SK-N-SH treated with all-trans-retinoic acid at 6 μM for 48 hours (cell line): ENCODE results near the gene TSC2.
A peak's percentile ranks its signal among the peaks of the same experiment; 100 is the strongest.
"Not testable (repeated sequence)": the region's sequence is repeated elsewhere in the genome, so short reads cannot be mapped to it uniquely, and the experiment has no call there.

Experiments used
- ATAC-seq: fragments of 200-7000 bp; cut with Tn5 transposase; 3 replicates; pipeline ENCODE4 v1.9.1; 2020; ENCODE audit warnings: mild to moderate bottlenecking, moderate library complexity
- BACH2 ChIP-seq: fragments of 250-450 bp; sonication (Bioruptor Pico); IDR thresholded peaks from 2 replicates; pipeline ENCODE4 v1.9.0; 2021; ENCODE audit warnings: mild to moderate bottlenecking, borderline replicate concordance
- CSDC2 ChIP-seq: fragments of 250-450 bp; sonication (Bioruptor Pico); IDR thresholded peaks from 2 replicates; pipeline ENCODE4 v1.5.0; 2020; ENCODE audit warnings: mild to moderate bottlenecking, moderate library complexity
- ESRRG ChIP-seq: fragments of 250-450 bp; sonication (Bioruptor Pico); IDR thresholded peaks from 2 replicates; pipeline ENCODE4 v1.6.1; 2021; ENCODE audit warnings: mild to moderate bottlenecking
- GLIS3 ChIP-seq: fragments of 250-450 bp; sonication (Bioruptor Pico); IDR thresholded peaks from 2 replicates; pipeline ENCODE4 v1.5.0; 2020; ENCODE audit warnings: mild to moderate bottlenecking, moderate library complexity
- ISL1 ChIP-seq: fragments of 250-450 bp; sonication (Bioruptor Pico); IDR thresholded peaks from 2 replicates; pipeline ENCODE4 v2.1.2; 2022; ENCODE audit warnings: mild to moderate bottlenecking, moderate library complexity
- OSR1 ChIP-seq: fragments of 250-450 bp; sonication (Bioruptor Pico); IDR thresholded peaks from 2 replicates; pipeline ENCODE4 v1.8.0; 2022; ENCODE audit warnings: moderate library complexity, mild to moderate bottlenecking, inconsistent platforms
- PATZ1 ChIP-seq: fragments of 250-450 bp; sonication (Bioruptor Pico); IDR thresholded peaks from 2 replicates; pipeline ENCODE4 v1.8.0; 2020; ENCODE audit warnings: mild to moderate bottlenecking, moderate library complexity, borderline replicate concordance
- POU6F1 ChIP-seq: fragments of 250-450 bp; sonication (Bioruptor Pico); IDR thresholded peaks from 2 replicates; pipeline ENCODE4 v1.8.0; 2021; ENCODE audit warnings: low read depth, mild to moderate bottlenecking, moderate library complexity, borderline replicate concordance
- PPARA ChIP-seq: fragments of 250-450 bp; sonication (Bioruptor Pico); IDR thresholded peaks from 2 replicates; pipeline ENCODE4 v1.5.0; 2020; ENCODE audit warnings: mild to moderate bottlenecking, borderline replicate concordance
- RARB ChIP-seq: fragments of 250-450 bp; sonication (Bioruptor Pico); IDR thresholded peaks from 2 replicates; pipeline ENCODE4 v1.8.0; 2021; ENCODE audit warnings: mild to moderate bottlenecking, moderate library complexity
- SNAI2 ChIP-seq: fragments of 250-450 bp; sonication (Bioruptor Pico); IDR thresholded peaks from 2 replicates; pipeline ENCODE4 v1.5.0; 2020; ENCODE audit warnings: mild to moderate bottlenecking, moderate library complexity
- TCF4 ChIP-seq: fragments of 250-450 bp; sonication (Bioruptor Pico); IDR thresholded peaks from 2 replicates; pipeline ENCODE4 v1.8.0; 2021; ENCODE audit warnings: mild to moderate bottlenecking, moderate library complexity, borderline replicate concordance
- TOX ChIP-seq: fragments of 250-450 bp; sonication (Bioruptor Pico); IDR thresholded peaks from 2 replicates; pipeline ENCODE4 v1.8.0; 2021; ENCODE audit warnings: mild to moderate bottlenecking, moderate library complexity, borderline replicate concordance
- TSHZ2 ChIP-seq: fragments of 250-450 bp; sonication (Bioruptor Pico); IDR thresholded peaks from 2 replicates; pipeline ENCODE4 v1.5.0; 2020; ENCODE audit warnings: mild to moderate bottlenecking, moderate library complexity
- ZC3H10 ChIP-seq: fragments of 250-450 bp; sonication (Bioruptor Pico); IDR thresholded peaks from 2 replicates; pipeline ENCODE4 v1.5.1; 2021; ENCODE audit warnings: mild to moderate bottlenecking, moderate library complexity
- ZFP3 ChIP-seq: fragments of 250-450 bp; sonication (Bioruptor Pico); IDR thresholded peaks from 2 replicates; pipeline ENCODE4 v1.5.0; 2020; ENCODE audit warnings: mild to moderate bottlenecking, moderate library complexity
- ZFP30 ChIP-seq: fragments of 450-650 bp; formaldehyde crosslinking; IDR thresholded peaks from 2 replicates; pipeline ENCODE4 v1.5.0; 2022; ENCODE audit warnings: mild to moderate bottlenecking, moderate library complexity
- ZNF565 ChIP-seq: fragments of 450-650 bp; formaldehyde crosslinking; conservative IDR thresholded peaks from 2 replicates; pipeline ENCODE4 v1.5.0; 2020; ENCODE audit warnings: low read depth, mild to moderate bottlenecking, moderate library complexity
- ZNF8 ChIP-seq: fragments of 450-650 bp; formaldehyde crosslinking; IDR thresholded peaks from 2 replicates; pipeline ENCODE4 v1.5.0; 2020; ENCODE audit warnings: mild to moderate bottlenecking, moderate library complexity

Gene TSC2

GRCh38 chr16:2009164-2009711 lies 38.5 kb upstream of the TSC2 start:
- TF ChIP-seq CSDC2 (no peak), RARB (CRISPR knock-in tag) (no peak), PATZ1 (CRISPR knock-in tag) (no peak), ZNF8 (CRISPR knock-in tag) (no peak)
- ATAC-seq = peak; percentile 2; the same call in 2 of the 3 replicates

DNA sequence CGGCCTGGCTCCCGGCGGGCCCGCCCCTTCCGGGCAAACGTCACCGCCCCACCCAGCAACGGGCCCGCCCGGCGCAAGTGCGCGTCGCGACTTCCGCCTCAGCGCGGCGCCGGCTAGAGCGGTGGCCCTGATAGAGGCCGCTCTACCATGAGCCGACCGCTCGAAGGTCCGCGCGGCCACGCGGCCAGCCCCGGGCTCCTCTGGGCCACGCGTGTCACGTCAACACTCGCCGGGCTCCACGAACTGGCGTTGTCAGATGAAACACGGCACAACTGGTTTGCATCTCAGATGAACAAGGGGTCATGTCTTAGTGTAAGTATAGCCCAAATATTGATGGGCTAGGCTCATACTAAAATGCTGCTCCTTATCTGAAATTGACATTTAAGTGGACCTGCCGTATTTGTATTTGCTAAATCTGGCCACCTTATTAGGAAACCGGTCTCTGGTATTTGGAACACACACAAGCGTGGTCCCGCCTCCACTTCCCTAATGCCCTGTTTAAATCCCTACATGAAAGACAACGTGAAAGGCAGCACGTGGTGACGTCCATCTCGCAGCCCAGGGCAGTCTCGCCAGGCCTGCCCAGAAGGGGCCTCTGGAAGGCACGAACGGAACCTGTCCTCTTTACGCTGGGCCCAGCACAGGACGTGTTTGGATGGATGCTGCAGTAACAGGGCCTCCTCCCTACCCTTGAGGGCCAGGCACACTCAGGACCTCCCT lies 37.8 kb upstream of the TSC2 start, which contains the start of gene ZNF598:
TSS of gene ZNF598 (minus strand) at position 31 of the 720 bp plus-strand sequence.
- ATAC-seq = peak; percentile 93
- TF ChIP-seq SNAI2 = peak; percentile 57; the same call in 1 of the 2 replicates
- no peak for TF ChIP-seq ZNF8 (CRISPR knock-in tag)
- TF ChIP-seq ZFP3 = peak; percentile 33; the same call in 1 of the 2 replicates
- TF ChIP-seq TCF4 (CRISPR knock-in tag) = no peak
- peak; percentile 75; the same call in 1 of the 2 replicates for TF ChIP-seq CSDC2
- no peak for TF ChIP-seq POU6F1
- TF ChIP-seq BACH2 (CRISPR knock-in tag) = no peak
- no peak for TF ChIP-seq ZFP30
- TF ChIP-seq TSHZ2 (CRISPR knock-in tag) = peak; percentile 71
- TF ChIP-seq, all 23 proteins: peak for 4

GRCh38 chr16:2011726-2012125 lies 36.1 kb upstream of the TSC2 start:
- ATAC-seq = not testable (repeated sequence)

DNA sequence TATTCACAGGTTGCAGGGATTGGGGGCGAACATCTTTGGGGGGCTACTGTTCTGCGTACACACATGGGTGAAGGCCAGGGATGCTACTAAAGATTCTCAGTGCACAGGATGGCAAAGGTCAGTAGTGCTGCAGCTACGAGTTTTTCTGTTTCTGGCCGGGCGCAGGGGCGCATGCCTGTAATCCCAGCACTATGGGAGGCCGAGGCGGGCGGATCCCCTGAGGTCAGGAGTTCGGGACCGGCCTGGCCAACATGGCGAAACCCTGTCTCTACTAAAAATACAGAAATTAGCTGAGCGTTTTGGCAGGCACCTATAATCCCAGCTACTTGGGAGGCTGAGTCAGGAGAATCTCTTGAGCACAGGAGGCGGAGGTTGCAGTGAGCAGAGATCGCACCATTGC lies 34.3 kb upstream of the TSC2 start:
- no peak for ATAC-seq

DNA sequence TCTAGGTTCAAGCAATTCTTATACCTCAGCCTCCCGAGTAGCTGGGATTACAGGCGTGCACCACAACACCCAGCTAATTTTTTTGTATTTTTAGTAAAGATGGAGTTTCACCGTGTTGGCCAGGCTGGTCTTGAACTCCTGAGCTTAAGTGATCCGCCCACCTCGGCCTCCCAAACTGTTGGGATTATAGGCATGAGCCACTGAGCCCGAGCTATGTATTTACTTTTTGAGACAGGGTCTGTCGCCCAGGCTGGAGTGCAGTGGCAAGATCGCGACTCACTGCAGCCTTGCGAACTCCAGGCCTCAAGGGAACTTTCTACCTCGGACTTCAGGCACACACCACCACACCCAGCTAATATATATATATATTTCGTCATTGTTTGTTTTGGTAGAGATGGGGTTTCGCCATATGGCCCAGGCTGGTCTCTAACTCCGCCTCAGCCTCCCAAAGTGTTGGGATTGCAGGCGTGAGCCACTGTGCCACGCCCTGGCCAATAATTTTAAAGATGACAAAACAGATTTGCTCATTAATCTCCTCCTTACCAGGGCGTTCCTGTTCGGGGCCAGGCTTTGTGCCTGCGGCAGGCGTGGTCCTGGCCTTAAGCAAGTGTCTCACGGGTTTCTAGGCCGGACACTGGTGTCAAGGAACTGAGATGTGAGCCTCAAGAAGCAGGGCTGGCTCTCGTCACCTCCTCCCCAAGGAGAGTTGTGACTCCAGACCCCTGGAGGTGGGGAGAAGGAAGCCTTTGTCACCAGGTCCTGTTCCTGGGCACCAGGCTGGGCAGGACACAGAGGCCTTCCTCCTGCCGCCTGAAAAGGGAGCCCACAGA lies 32.5 kb upstream of the TSC2 start:
- TF ChIP-seq PPARA (CRISPR knock-in tag) (no peak), ZNF565 (no peak), ISL1 (CRISPR knock-in tag) (no peak), TSHZ2 (CRISPR knock-in tag) (no peak), OSR1 (no peak), RARB (CRISPR knock-in tag) (no peak), ZC3H10 (CRISPR knock-in tag) (no peak)
- TF ChIP-seq, all 23 proteins: peak for 0

More for the DNA sequence above, 34.3 kb upstream of the TSC2 start:
- TF ChIP-seq PPARA (CRISPR knock-in tag) (no peak), ZNF8 (CRISPR knock-in tag) (no peak), TCF4 (CRISPR knock-in tag) (no peak), GLIS3 (CRISPR knock-in tag) (no peak), OSR1 (no peak), ESRRG (CRISPR knock-in tag) (no peak), TOX (CRISPR knock-in tag) (no peak)

More for the DNA sequence above, 32.5 kb upstream of the TSC2 start:
- ATAC-seq = no peak
